Smooth muscle cell of the brain vasculature (primary cell): ENCODE data around the gene SKP1.

ENCODE experiments used
- DNase-seq: peaks from one replicate; pipeline ENCODE4 v3.0.0-alpha.2; 2012; ENCODE audit warnings: low read depth, low spot score

Gene SKP1

GRCh38 chr5:134143944-134144941, 32.5 kb downstream of the SKP1 start:
- DNase-seq = no peak

GRCh38 chr5:134143431-134143830, 33.3 kb downstream of the SKP1 start:
- DNase-seq = no peak

- DNase-seq = no peak
These were observed 33.9 kb downstream of the SKP1 start for GRCh38 chr5:134142806-134143205.

GRCh38 chr5:134142052-134142451, 34.7 kb downstream of the SKP1 start:
- no peak for DNase-seq

GRCh38 chr5:134141331-134142050, 35.3 kb downstream of the SKP1 start:
- DNase-seq = no peak

- peak; percentile 36 for DNase-seq
These were observed 36.1 kb downstream of the SKP1 start for GRCh38 chr5:134140530-134141201.

- DNase-seq = no peak
These were observed 36.8 kb downstream of the SKP1 start for GRCh38 chr5:134139891-134140469.

GRCh38 chr5:134139377-134139851, 37.3 kb downstream of the SKP1 start:
- no peak for DNase-seq

GRCh38 chr5:134138416-134139376, 38.1 kb downstream of the SKP1 start:
- no peak for DNase-seq

GRCh38 chr5:134136771-134137170, 40.0 kb downstream of the SKP1 start:
- DNase-seq = no peak

GRCh38 chr5:134136221-134136631, 40.5 kb downstream of the SKP1 start:
- DNase-seq = no peak

GRCh38 chr5:134135091-134135655, 41.6 kb downstream of the SKP1 start:
- DNase-seq = no peak

- no peak for DNase-seq
These were observed 42.7 kb downstream of the SKP1 start for GRCh38 chr5:134133995-134134541.

- DNase-seq = no peak
These were observed 43.4 kb downstream of the SKP1 start for GRCh38 chr5:134133188-134133994.

- no peak for DNase-seq
These were observed 44.2 kb downstream of the SKP1 start for GRCh38 chr5:134132372-134133187.

GRCh38 chr5:134131578-134132350, 45.0 kb downstream of the SKP1 start:
- DNase-seq = no peak

GRCh38 chr5:134131165-134131564, 45.6 kb downstream of the SKP1 start:
- DNase-seq = no peak
